NB4 (cell line): ENCODE results near the gene SLC12A7.

Source experiments
- DNase-seq: peaks from one replicate; pipeline ENCODE4 v3.0.0; 2010; ENCODE audit warnings: low read depth
- H3K4me3 ChIP-seq: one replicate; pipeline ENCODE4 v1.5.1; 2011; ENCODE audit warnings: mild to moderate bottlenecking, low read depth, low read length, moderate library complexity
- MYC ChIP-seq: IDR thresholded peaks from 2 replicates; pipeline ENCODE4 v1.6.1; 2011; ENCODE audit warnings: low read depth, low read length
- POLR2A ChIP-seq: IDR thresholded peaks from 2 replicates; pipeline ENCODE4 v1.6.1; 2011; ENCODE audit warnings: mild to moderate bottlenecking; ENCODE audit not compliant: insufficient read length; ENCODE audit errors: extremely low read depth
- TF ChIP-seq, protein P1 (sequence below): IDR thresholded peaks from 2 replicates; pipeline ENCODE4 v1.6.1; 2011; ENCODE audit warnings: low read depth, low read length
- TF ChIP-seq, protein P2 (sequence below): IDR thresholded peaks from one replicate; pipeline ENCODE4 v1.5.1; 2012; ENCODE audit warnings: low read depth, low read length

SLC12A7 gene

DNA sequence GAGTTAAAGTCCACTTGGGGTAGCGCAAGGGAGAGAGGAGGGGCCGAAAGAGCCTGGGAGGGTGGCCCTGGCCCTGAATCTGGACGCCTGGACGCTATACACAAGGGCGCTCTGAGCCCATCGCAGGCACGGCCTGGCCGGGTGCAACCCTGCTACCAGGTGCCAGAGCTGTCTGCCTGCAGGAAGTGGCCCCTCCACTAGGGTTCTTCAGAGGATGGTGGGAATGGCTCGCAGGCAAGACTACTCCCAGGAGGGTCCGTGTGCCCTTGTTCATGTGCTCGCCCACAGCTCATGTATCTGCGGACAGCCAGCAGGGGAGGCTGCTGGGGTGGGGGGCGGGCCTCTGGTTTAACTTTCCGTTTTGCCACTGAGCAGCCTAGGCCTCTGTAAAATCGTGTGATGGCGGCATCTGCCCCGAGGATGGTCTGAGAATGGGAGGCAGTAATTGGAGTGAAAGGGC is 104.6 kb downstream of the SLC12A7 start:
- H3K4me3 ChIP-seq: no peak overlapping the region
- DNase-seq: peak; percentile 39
- TF ChIP-seq POLR2A (no peak), MYC (no peak)
- TF ChIP-seq, protein P1, sequence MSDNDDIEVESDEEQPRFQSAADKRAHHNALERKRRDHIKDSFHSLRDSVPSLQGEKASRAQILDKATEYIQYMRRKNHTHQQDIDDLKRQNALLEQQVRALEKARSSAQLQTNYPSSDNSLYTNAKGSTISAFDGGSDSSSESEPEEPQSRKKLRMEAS: no peak
- TF ChIP-seq, protein P2, sequence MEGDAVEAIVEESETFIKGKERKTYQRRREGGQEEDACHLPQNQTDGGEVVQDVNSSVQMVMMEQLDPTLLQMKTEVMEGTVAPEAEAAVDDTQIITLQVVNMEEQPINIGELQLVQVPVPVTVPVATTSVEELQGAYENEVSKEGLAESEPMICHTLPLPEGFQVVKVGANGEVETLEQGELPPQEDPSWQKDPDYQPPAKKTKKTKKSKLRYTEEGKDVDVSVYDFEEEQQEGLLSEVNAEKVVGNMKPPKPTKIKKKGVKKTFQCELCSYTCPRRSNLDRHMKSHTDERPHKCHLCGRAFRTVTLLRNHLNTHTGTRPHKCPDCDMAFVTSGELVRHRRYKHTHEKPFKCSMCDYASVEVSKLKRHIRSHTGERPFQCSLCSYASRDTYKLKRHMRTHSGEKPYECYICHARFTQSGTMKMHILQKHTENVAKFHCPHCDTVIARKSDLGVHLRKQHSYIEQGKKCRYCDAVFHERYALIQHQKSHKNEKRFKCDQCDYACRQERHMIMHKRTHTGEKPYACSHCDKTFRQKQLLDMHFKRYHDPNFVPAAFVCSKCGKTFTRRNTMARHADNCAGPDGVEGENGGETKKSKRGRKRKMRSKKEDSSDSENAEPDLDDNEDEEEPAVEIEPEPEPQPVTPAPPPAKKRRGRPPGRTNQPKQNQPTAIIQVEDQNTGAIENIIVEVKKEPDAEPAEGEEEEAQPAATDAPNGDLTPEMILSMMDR: no peak

DNA sequence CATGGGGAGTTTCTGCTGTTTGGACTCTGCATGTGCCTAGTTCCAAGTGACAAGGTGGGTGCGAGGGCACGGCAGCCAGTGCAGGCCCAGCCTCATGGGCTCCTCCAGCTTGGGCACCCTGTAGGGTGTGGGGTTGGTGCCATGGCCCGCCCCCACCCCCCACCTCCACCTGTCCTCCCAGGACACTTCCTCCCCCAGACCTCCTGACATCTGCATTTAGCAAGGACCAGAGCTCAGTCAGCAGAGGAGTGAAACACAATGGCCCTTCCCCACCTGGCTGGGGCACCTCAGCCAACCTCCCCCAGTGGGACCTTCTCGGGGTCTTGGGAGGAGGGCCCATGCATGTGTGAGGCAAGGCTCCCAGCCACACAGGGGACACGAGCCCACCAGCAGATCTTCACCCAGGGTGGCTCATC is 105.2 kb downstream of the SLC12A7 start:
- TF ChIP-seq, protein P2: no peak
- TF ChIP-seq, protein P1: no peak
- TF ChIP-seq POLR2A (no peak), MYC (no peak)
- no peak for DNase-seq
- no peak overlapping the region for H3K4me3 ChIP-seq

DNA sequence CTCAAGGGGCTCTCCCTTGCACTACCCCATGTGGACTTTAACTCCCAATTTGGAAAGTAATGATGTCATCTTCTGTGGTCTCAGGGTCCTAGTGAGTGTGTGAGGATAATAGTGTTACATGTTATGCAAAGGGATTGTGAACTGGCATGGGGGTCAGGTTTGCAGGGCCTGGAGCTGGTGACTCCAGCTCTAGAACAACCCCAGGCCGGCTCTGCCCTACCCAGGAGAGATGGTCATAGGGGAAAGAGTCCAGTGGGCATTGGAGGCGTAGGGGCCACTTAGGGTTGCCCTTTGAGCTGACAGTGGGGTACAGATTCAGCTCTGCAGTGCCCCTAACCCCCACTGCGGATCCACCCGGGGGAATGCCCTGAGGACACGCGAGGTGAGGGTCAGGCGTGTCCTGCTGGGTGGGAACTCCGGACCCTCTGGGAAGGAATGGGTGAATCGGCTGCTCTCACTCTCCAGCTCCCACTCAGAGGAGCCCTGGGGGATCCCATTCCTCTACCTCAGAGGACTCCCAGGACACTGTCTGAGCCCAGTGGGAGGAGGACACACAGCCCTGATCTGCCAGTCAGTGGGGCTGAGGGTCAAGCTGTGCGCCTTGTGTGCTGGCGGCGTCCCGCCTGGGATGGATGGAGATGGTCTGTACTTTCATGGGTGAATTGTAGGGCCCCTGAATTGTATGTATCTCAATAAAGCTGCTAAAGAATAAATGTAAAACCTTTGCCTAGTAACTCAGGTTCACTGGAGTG is 105.8 kb downstream of the SLC12A7 start:
- no peak overlapping the region for H3K4me3 ChIP-seq
- TF ChIP-seq MYC (no peak), POLR2A (no peak)
- TF ChIP-seq, protein P1: no peak
- TF ChIP-seq, protein P2: no peak
- DNase-seq: no peak

DNA sequence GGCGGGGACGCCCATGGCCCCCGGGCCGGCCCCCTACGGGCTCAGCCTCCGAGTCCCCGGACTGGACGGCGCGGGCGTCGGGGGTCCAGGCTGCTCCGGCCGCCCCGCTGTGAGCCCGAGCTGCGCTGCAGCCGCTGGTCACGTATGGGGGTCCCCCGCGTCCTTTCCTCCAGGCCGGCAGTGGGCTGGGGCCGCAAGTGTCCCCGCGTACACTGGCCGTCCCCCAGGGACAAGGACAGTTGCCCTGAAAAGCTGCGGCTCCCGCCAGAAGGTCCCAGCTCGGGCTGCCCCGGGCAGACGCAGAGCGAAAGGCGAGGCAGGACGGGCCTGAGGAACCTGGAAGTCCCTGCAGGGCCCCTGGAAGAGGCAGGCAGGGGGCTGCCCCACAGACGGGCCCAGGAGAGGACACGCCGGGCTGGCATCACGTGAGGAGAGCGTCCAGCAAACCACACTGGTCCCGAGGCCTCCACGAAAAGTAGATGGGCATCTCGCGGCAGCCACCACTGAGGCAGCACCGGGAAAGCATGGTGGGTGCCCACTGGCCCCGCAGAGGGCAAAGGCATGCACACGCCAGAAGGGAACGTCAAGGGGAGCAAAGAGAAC is 106.5 kb downstream of the SLC12A7 start:
- TF ChIP-seq, protein P1: no peak
- TF ChIP-seq, protein P2: no peak
- TF ChIP-seq MYC (no peak), POLR2A (no peak)
- no peak for DNase-seq
- no peak overlapping the region for H3K4me3 ChIP-seq

DNA sequence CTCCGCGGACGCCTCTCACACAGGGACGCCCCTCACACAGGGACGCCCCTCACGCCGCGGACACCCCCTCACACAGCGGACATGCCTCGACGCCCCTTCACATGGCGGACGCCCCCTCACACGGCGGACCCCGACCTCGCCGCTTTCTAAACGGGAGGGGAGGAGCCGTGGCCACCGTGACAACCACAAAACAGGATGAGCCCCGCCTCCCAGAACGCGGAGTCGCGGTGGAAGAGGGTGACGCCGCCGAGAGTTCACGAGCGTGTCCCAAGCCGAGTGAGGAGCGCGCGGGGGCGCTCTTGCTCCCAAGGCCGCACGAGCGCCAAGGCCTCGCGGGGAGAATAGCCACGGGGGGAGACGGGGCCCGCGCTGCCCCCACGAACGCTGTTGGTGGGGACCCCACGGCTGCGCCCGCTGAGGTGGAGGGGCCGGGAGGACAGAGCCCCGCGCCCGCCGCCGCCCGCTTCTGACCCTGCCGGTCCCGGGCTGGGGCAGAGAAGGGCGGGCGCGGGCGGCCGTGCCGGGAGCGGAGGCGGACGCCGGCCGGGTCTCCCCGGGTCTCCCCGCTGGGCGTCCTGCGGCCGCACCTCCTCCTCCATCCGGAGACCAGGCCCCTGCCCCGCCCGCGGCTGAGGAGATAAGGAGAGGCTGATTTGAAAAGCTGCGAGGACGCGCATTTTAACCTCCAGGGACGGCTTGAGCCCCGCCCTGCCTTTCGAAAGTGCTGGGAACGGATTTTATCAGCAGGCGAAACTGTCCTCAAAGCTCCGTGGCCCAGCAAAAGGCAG is 107.2 kb downstream of the SLC12A7 start:
- no peak overlapping the region for H3K4me3 ChIP-seq
- TF ChIP-seq POLR2A: no peak
- peak; percentile 62 for TF ChIP-seq MYC
- TF ChIP-seq, protein P2: peak; percentile 39
- TF ChIP-seq, protein P1: peak; percentile 65
- peak; percentile 90 for DNase-seq
